IMR-90 (cell line): Measurements from ENCODE around the gene ASTL.

Source experiments
- BHLHE40 ChIP-seq: fragments of 150-350 bp; IDR thresholded peaks from 2 replicates; pipeline ENCODE4 v1.6.1; 2016; ENCODE audit warnings: mild to moderate bottlenecking, low read depth, low read length
- CEBPB ChIP-seq: IDR thresholded peaks from 2 replicates; pipeline ENCODE4 v1.6.1; 2012; ENCODE audit warnings: low read depth, low read length, improper control_type of control experiment
- CHD1 ChIP-seq: IDR thresholded peaks from 2 replicates; pipeline ENCODE4 v1.6.1; 2012; ENCODE audit warnings: low read depth, low read length, improper control_type of control experiment
- CTCF ChIP-seq: conservative IDR thresholded peaks from 2 replicates; pipeline ENCODE4 v1.5.1; 2012; ENCODE audit warnings: mild to moderate bottlenecking, low read depth, low read length, improper control_type of control experiment
- ELK1 ChIP-seq: fragments of 150-350 bp; IDR thresholded peaks from 2 replicates; pipeline ENCODE4 v1.6.1; 2016; ENCODE audit warnings: low read depth, mild to moderate bottlenecking, low read length, moderate library complexity, borderline replicate concordance
- FOS ChIP-seq: fragments of 150-350 bp; IDR thresholded peaks from 2 replicates; pipeline ENCODE4 v1.6.1; 2016; ENCODE audit warnings: low read depth, low read length
- MAZ ChIP-seq: IDR thresholded peaks from 2 replicates; pipeline ENCODE4 v1.6.1; 2012; ENCODE audit warnings: low read depth, mild to moderate bottlenecking, low read length, improper control_type of control experiment, moderate library complexity, borderline replicate concordance
- NFE2L2 ChIP-seq: fragments of 150-350 bp; IDR thresholded peaks from 2 replicates; pipeline ENCODE4 v1.6.1; 2016; ENCODE audit warnings: low read depth, mild to moderate bottlenecking, low read length
- POLR2A ChIP-seq: IDR thresholded peaks from 2 replicates; pipeline ENCODE4 v1.6.1; 2012; ENCODE audit warnings: mild to moderate bottlenecking, low read depth, low read length
- RAD21 ChIP-seq: IDR thresholded peaks from 2 replicates; pipeline ENCODE4 v1.6.1; 2012; ENCODE audit warnings: low read length, improper control_type of control experiment
- RCOR1 ChIP-seq: IDR thresholded peaks from 2 replicates; pipeline ENCODE4 v1.6.1; 2012; ENCODE audit warnings: mild to moderate bottlenecking, low read length, improper control_type of control experiment; ENCODE audit not compliant: insufficient replicate concordance
- RFX5 ChIP-seq: IDR thresholded peaks from 2 replicates; pipeline ENCODE4 v1.8.0; 2012; ENCODE audit warnings: low read depth, mild to moderate bottlenecking, low read length, moderate library complexity
- SMC3 ChIP-seq: fragments of 150-350 bp; IDR thresholded peaks from 2 replicates; pipeline ENCODE4 v1.6.1; 2016; ENCODE audit warnings: low read depth, mild to moderate bottlenecking, antibody characterized with exemption, low read length, moderate library complexity
- USF2 ChIP-seq: fragments of 150-350 bp; IDR thresholded peaks from 2 replicates; pipeline ENCODE4 v1.6.1; 2017; ENCODE audit warnings: mild to moderate bottlenecking, antibody characterized with exemption, low read length, low read depth

DNA sequence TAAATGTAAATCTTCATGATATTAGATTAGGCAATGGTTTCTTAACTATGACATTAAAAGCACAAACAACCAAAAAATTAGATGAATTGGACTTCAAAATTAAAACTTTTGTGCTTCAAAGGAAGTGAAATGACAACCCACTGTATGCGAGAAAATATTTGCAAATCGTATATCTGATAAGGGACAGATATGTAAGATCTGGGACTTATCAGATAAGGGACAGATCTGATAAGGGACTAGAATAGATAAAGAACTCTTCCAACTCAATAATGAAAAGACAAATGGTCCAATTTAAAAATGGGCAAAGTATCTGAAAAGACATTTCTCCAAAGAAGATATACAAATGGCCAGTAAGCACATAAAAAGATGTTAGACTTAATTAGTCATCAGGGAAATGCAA, 51.2 kb downstream of the ASTL start:
- no peak for TF ChIP-seq BHLHE40
- TF ChIP-seq CTCF: no peak
- no peak for TF ChIP-seq RFX5
- TF ChIP-seq ELK1: no peak
- no peak for TF ChIP-seq SMC3
- TF ChIP-seq FOS: no peak
- TF ChIP-seq RCOR1: no peak
- TF ChIP-seq POLR2A: no peak
- no peak for TF ChIP-seq NFE2L2
- no peak for TF ChIP-seq RAD21
- no peak for TF ChIP-seq CEBPB
- no peak for TF ChIP-seq USF2
- no peak for TF ChIP-seq CHD1
- no peak for TF ChIP-seq MAZ
